ENCODE data around the gene MICAL3.

DNA sequence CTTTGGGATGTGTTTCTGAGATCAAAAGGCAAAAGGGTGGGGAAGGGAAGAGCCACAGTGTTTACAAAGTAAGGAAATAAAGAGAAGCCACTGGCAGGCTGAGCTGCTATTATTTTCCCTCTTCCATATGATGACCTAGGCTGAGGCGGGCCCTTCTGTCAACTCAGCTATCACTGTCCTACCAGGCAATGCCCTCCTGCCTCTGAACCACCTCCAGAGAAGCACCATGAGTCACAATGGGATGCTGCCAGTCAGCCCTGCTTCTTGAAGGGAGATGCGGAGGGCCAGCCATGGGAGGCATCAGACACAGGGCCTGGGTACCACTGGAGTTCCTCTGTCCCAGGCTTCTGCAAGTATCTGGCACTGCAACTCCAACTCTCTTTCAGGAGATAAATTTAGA lies 142.2 kb downstream of the MICAL3 start:
- TF ChIP-seq, protein P1, sequence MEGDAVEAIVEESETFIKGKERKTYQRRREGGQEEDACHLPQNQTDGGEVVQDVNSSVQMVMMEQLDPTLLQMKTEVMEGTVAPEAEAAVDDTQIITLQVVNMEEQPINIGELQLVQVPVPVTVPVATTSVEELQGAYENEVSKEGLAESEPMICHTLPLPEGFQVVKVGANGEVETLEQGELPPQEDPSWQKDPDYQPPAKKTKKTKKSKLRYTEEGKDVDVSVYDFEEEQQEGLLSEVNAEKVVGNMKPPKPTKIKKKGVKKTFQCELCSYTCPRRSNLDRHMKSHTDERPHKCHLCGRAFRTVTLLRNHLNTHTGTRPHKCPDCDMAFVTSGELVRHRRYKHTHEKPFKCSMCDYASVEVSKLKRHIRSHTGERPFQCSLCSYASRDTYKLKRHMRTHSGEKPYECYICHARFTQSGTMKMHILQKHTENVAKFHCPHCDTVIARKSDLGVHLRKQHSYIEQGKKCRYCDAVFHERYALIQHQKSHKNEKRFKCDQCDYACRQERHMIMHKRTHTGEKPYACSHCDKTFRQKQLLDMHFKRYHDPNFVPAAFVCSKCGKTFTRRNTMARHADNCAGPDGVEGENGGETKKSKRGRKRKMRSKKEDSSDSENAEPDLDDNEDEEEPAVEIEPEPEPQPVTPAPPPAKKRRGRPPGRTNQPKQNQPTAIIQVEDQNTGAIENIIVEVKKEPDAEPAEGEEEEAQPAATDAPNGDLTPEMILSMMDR (IDR thresholded peaks at IDR 0.05; ENCODE audit: low read length) = no peak
- no peak for TF ChIP-seq EZH2 (IDR thresholded peaks at IDR 0.05; ENCODE audit: borderline replicate concordance, low read length)
